Measurements from ENCODE around the gene MIX23.

MIX23 gene

DNA sequence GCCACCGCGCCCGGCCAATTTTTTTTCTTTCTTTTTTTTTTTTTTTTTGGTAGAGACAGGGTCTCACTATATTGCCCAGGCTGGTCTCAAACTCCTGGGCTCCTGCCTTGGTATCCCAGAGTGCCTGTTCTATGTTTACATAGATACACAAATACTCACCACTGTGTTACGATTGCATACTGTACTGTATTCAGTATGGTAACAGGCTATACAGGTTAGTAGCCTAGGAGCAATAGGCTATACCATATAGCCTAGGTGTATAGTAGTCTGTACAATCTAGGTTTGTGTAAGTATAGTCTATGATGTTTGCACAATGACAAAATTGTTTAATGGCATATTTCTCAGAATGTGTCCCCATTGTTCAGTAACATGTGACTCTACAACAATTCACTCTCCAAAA lies 31.4 kb downstream of the MIX23 start:
- DNase-seq (ENCODE audit: low spot score), result no peak

DNA sequence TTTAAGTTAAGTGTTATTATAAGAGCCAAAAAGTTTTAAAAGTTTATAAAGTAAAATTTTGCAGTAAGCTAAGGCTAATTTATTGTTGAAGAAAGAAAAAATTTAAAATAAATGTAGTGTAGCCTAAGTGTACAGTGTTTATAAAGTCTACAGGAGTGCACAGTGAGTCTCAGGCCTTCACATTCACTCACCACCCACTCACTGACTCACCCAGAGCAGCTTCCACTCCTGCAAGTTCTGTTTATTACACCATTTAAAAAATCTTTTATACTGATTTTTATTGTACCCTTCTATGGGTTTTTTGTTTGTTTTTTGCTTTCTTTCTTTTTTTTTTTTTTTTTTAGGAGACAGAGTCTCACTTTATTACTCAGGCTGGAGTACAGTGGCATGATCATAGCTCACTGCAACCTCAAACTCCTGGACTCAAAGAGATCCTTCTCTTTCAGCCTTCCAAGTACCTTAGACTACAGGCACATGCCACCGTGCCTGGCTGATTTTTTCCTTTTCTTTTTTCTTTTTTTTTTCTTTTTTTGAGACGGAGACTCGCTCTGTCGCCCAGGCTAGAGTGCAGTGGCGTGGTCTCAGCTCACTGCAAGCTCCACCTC lies 32.1 kb downstream of the MIX23 start:
- no peak for DNase-seq (ENCODE audit: low spot score)

DNA sequence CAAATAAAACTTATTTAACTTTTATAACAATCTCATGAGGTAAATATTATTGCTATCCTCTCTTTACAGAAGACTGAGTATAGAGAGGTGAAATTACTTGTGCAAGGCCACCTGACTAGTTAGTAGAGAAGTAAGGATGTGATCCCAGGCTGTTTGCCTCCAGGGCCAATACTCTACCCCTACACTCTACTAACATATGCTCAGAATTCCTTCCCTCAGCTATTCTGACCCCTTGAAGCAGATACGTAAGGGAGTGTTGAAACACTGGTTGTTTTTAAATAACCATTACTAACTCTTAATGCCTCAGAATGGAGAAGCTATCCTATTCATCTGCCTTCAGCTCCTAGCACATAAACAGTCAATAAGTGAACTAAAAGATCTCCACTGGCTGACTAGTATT lies 33.9 kb downstream of the MIX23 start:
- no peak for DNase-seq (ENCODE audit: low spot score)

DNA sequence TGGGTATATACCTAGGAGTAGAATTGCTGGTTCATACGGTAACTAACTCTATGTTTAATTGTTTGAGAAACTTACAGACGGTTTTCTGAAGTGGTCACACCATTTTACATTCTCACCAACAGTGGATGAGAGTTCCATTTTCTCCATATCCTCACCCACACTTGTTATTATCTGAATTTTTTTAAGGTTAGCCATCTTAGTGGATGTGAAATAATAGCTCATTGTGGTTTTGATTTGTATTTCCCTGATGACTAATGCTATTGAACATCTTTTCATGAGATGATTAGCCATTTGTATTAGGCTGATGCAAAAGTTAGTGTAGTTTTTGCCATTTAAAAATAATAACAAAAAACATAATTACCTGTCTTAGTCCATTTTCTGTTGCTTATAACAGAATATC lies 39.4 kb downstream of the MIX23 start:
- no peak for DNase-seq (ENCODE audit: low spot score)

DNA sequence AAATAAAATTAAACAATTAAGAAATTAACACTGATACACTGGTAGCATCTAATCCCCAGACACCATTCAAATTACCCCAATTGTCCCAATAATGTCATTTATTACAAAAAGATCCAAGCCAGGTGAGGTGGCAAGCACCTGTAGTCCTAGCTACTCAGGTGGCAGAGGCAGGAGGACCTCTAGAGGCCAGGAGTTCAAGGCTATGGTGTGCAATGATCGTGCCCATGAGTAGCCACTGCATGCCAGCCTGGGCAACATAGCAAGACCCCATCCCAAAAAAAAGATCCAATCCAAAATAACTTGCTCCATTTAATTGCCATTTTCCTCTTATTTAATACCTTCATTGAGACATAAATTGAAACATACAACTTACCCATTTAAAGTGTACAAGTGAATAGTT lies 40.2 kb downstream of the MIX23 start:
- DNase-seq (ENCODE audit: low spot score), result no peak

DNA sequence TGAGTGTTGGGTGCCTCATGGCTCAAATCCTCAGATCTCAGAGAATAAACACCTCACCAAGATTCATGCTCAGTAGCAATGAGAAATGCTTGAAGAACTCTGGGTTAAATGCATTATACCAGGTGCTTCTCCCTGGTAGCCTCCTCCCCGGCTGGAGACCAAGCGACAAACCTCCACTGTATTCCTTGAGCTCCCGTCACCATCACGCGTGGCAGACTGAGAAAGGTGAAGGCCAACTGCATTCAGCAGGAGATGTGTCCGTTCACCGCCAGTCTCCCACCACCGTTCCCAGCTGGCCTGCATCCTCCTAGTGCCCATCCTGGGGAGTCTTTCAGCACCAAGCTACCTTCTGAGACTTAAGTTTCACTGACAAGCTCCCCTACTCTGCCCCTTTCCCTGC lies 50.5 kb downstream of the MIX23 start:
- DNase-seq (ENCODE audit: low spot score), result no peak

DNA sequence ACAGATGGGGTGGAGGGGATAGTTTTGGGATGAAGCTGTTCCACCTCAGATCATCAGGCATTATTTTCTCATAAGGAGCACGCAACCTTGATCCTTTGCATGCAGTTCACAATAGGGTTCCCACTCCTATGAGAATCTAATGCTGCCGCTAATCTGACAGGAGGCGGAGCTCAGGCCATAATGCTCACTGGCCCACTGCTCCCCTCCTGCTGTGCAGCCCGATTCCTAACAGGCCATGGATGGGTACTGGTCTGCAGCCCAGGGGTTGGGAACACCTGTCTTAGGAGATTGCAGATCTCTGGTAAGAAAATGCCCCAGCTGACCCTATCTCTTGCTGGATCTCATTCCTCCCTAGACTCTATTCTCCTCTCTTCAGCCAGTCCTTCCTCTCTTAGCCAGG lies 51.1 kb downstream of the MIX23 start:
- DNase-seq (ENCODE audit: low spot score), result no peak

DNA sequence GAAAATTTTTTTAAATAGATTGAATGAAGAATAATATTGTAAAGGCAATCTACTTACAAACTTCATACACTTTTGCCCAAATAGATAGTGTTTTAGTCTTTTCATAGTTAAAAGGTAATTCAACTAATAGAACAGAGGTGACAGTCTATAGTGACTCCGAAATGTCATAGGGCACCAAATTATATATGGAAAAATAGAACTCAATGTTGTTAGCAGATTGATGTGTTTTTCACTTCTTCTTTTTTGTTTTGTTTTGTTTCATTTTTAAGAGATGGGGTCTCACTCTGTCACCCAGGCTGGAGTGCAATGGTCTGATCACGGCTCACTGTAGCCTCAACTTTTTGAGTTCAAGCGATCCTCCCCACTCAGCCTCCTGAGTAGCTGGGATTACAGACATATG lies 57.3 kb downstream of the MIX23 start:
- DNase-seq (ENCODE audit: low spot score), result no peak

DNA sequence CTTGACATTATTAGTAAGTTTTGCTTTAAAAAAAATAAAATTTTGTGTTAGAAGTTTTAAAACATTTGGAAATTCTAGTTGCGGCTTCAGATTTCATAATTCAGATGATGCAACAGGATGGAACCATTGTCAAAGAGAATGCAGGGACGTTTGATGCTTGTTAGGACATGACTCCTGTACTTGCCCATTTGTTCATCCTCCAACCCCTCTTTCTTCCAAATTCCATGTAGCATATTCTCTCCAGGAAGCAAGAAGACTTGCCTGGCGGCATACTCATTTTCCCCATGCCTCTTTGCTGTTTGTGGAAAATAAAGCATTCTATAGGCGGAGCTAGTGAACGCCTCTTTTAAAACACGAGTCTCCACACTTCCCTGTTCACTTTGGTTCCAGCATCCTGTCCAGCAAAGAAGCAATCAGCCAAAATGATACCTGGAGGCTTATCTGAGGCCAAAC lies 58.1 kb downstream of the MIX23 start, which contains the start of gene CSTA:
Gene CSTA, plus strand, starts transcription at position 378 of the 453 bp plus-strand sequence. Its CDS starts 45 bp downstream, at position 423.
- no peak for DNase-seq (ENCODE audit: low spot score)

DNA sequence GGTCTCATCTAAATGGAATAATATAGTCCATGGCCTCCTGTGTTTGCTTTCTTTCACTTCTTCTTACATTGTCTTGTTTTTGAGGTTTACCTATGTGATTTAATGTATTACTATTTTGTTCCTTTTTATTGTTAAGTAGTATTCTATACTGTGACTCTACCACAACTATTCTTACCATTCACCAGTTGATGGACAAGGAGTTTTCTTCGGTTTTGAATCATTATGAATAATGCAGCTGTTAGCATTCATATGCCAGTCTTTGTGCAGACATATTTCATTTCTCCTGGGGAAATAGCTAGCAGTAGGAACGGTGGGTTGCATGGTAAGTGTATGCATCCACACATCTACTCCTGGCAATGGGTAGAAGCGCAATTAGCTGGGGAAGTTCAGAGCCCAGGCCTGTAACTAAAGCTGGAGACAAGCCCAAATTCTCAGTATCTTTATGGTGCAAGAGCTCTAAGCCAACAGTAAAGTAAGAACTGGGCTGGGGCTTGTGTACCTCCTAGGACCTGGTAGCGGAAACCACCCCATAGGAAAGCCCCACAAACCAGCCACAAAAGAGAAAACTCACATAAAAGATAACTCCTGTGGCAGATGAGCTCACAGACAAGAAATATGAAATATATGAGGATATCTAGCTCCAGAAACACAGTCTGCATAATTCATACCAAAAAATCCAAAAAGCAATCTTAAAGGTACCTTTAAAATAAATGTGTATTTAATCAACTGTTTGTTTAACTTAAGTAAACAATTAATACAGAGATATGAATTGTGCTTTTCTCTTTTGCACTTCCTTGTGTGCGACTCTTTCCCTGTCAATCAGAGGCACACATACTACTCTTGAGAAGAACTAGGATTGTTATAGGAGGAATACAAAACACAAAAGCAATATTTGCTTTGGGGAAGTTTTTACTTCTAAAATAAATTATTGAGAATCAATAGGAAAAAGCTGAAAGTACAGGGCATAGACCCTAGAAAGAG lies 60.6 kb downstream of the MIX23 start:
- DNase-seq (ENCODE audit: low spot score), result no peak

DNA sequence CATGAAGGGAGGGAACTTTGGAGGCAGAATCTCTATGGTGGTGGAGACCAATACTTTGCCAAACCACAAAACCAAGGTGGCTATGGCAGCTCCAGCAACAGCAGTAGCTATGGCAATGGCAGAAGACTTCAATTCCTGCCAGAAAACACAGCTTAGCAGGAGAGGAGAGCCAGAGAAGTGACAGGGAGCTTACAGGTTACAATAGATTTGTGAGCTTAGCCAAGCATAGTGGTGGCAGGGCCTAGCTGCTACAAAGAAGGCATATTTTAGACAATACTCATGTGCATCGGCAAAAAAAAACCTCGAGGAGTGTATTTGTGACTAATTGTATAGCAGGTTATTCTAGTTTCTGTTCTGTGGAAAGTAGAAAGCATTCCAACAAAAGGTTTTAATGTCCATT lies 64.4 kb downstream of the MIX23 start:
- DNase-seq (ENCODE audit: low spot score), result no peak

DNA sequence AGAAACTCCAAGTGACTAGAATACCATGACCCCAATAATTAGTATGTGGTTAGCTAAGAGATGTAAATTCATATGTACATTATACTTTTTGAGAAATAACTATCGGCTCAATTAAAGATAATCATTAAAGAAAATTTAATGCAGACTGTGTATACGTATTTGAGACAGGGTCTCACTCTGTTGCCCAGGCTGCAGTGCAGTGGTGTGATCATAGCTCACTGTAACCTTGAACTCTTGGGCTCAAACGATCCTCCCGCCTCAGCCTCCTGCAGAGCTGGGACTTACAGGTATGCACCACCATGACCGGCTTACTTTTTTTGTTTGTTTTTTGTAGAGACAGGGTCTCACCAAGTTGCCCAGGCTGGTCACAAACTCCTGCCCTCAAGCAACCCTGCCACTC lies 66.7 kb downstream of the MIX23 start:
- DNase-seq (ENCODE audit: low spot score), result no peak

DNA sequence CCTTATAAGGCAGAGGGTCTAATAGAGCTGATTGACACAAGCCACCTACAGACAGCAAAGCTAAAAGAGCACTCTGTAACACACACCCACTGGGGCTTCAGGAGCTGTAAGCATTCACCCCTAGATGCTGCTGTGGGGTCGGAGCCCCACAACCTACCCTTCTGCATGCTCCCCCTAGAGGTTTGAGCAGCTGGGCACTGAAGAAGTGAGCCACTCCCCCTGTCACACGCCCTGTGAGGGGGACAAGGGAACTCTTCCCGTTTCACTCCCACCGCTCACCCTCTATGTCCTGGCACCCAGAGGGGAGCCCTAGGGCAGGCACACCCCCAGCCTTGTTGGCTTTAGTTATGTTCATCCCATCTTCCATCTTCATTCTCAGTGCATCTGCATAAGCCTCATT lies 67.4 kb downstream of the MIX23 start:
- DNase-seq (ENCODE audit: low spot score), result no peak

DNA sequence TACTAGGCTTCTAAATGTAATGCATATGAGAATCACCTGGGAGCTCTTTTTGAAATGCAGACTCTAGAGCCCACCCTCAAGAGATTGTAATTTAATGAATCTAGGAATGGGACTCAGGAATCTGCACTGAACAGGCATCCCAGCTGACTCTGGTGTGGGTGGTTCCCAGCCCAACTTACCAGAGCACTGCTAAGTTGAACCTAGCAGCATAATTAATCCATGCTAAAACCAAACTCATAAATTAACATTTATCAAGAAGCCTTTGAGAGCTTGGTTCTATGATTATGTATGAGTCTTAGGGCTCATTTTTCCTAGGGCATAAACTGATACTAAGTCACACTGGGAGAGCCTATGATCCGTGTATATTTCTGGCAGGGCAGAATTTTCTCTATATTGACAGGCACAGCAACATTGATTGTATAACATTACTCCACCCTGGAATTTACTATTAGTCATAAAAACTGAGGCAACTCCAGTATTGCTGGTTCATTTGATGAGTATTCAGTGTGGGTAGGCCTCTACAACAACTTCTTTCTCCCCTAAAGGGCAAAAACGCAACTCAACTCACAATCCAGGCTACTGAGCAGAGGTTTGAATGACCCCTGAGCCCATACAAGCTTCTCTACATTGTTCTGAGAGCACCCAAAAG lies 68.7 kb downstream of the MIX23 start:
- DNase-seq (ENCODE audit: low spot score), result no peak

DNA sequence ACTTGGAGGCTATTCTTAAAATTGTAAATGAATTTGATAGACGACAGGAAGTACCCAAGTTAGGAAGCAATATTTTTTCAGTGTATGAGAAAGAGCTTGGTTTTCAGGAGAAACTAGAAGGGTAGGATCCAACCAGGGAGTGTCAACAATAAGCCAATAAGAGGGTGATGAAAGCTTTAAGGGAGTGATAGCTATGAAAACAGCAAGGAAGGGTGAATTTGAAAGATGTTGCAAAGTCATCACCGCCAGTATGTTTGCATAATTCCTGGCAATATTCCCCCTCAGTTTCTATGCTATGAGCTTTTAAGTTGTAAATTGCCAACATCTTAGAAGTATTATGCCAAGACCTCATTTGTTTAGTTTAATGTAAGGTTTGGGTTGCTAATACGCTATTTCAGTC lies 69.8 kb downstream of the MIX23 start:
- no peak for DNase-seq (ENCODE audit: low spot score)

DNA sequence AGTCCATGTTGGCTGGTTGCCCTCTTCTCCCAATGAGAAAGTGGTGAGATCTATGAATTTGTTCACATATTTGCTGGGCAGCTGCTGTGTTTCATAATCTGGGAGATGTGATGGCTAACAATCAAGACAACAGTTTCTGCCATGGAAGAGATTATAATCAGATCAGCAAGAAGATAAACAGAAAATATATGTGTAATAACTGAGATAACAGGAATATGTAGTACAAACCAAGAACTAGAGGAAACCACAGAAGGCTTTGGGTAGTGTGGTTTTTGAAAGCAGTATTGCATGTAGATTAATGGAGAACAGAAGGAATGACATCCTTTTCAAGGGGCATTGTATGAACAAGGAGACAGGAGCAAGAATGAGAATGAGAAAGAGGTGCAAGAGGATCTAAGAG lies 70.2 kb downstream of the MIX23 start:
- no peak for DNase-seq (ENCODE audit: low spot score)

DNA sequence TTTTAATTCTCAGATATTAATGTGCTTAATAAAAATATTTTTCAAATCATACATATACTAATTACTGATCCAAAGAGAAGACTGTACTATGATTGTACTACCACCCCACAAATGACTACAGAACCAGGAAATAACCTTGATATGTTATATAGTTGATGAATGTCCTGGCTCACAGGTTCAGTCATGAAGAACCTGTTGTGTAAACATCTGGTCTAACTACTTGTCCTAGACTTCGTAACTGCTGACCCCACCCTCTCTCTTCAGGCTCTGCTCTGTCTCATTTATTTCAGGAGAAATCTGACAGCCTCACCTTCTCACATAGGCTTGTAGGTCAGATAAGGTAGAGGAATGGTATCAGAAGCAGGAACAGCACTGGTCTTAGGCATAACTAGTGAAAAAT lies 72.7 kb downstream of the MIX23 start:
- DNase-seq (ENCODE audit: low spot score), result no peak

Small RNA genes within 50 kb of the gene (small RNA-seq; reads per million reads assigned to genes)
- 0 reads per million in 2 experiments for gene AC083798.1

Measured in SK-N-DZ (cell line).